GM23338 (cell line): Measurements from ENCODE around the gene TIMM44. TPM values are rescaled to one million over a fixed set of nuclear protein-coding genes. Genes with fewer than 3 reads are reported as not detected.

ENCODE experiments used
- ATAC-seq: fragments of 200-7000 bp; cut with Tn5 transposase; 3 replicates; pipeline ENCODE4 v1.9.1; 2020
- DNase-seq: peaks from one replicate; pipeline ENCODE4 v3.0.0-alpha.2; 2015; ENCODE audit warnings: low spot score
- H2AFZ ChIP-seq: fragments of 200-600 bp; sonication (generic); 2 replicates; pipeline ENCODE4 v1.8.0; 2016; ENCODE audit warnings: antibody characterized with exemption, mild to moderate bottlenecking, moderate library complexity
- H3F3A ChIP-seq: fragments of 200-600 bp; sonication (generic); replicated peaks from 2 replicates; pipeline ENCODE4 v1.8.0; 2017; ENCODE audit warnings: antibody characterized with exemption, mixed run types, low read depth
- H3K27ac ChIP-seq: fragments of 200-600 bp; sonication (generic); 2 replicates; pipeline ENCODE4 v1.6.1; 2016; ENCODE audit warnings: low read depth
- H3K27me3 ChIP-seq: fragments of 200-600 bp; sonication (generic); 2 replicates; pipeline ENCODE4 v1.8.0; 2016; ENCODE audit warnings: mild to moderate bottlenecking, mixed run types, moderate library complexity; ENCODE audit not compliant: insufficient read depth
- H3K36me3 ChIP-seq: fragments of 200-600 bp; sonication (generic); 2 replicates; pipeline ENCODE4 v1.8.0; 2016; ENCODE audit warnings: mild to moderate bottlenecking; ENCODE audit not compliant: insufficient read depth
- H3K4me1 ChIP-seq: fragments of 200-600 bp; sonication (generic); 2 replicates; pipeline ENCODE4 v1.8.0; 2016; ENCODE audit warnings: mild to moderate bottlenecking, moderate library complexity; ENCODE audit not compliant: insufficient read depth
- H3K4me2 ChIP-seq: fragments of 200-600 bp; sonication (generic); 2 replicates; pipeline ENCODE4 v1.7.1; 2017; ENCODE audit warnings: mixed run types
- H3K4me3 ChIP-seq: fragments of 200-600 bp; sonication (generic); 2 replicates; pipeline ENCODE4 v1.6.1; 2016; ENCODE audit warnings: mixed run types
- H3K79me2 ChIP-seq: fragments of 200-600 bp; sonication (generic); replicated peaks from 2 replicates; pipeline ENCODE4 v1.8.0; 2017; ENCODE audit warnings: mild to moderate bottlenecking; ENCODE audit not compliant: insufficient read depth
- H3K9me2 ChIP-seq: fragments of 200-600 bp; sonication (generic); 2 replicates; pipeline ENCODE4 v1.8.0; 2017; ENCODE audit not compliant: insufficient read depth
- H4K20me1 ChIP-seq: fragments of 200-600 bp; sonication (generic); replicated peaks from 2 replicates; pipeline ENCODE4 v1.8.0; 2017; ENCODE audit warnings: mild to moderate bottlenecking; ENCODE audit not compliant: insufficient read depth
- H3K27ac Mint-ChIP-seq: 2 replicates; pipeline ENCODE4 v1.8.0; 2020; ENCODE audit warnings: inconsistent platforms, mild to moderate bottlenecking, moderate library complexity, mixed read lengths
- H3K27me3 Mint-ChIP-seq: 3 replicates; pipeline ENCODE4 v1.8.0; 2022; ENCODE audit warnings: low read depth, mild to moderate bottlenecking, moderate library complexity, mixed read lengths, inconsistent platforms; ENCODE audit not compliant: insufficient read depth, poor library complexity
- H3K36me3 Mint-ChIP-seq: 3 replicates; pipeline ENCODE4 v1.8.0; 2021; ENCODE audit warnings: low read depth, mild to moderate bottlenecking, inconsistent platforms, moderate library complexity, mixed read lengths
- H3K4me1 Mint-ChIP-seq: 3 replicates; pipeline ENCODE4 v1.8.0; 2020; ENCODE audit warnings: mild to moderate bottlenecking, inconsistent platforms, mixed read lengths
- H3K4me3 Mint-ChIP-seq: 3 replicates; pipeline ENCODE4 v1.8.0; 2021; ENCODE audit warnings: moderate library complexity, mild to moderate bottlenecking, inconsistent platforms, mixed read lengths
- H3K9me3 Mint-ChIP-seq: 3 replicates; pipeline ENCODE4 v1.8.0; 2020; ENCODE audit warnings: moderate library complexity, mild to moderate bottlenecking, inconsistent platforms, mixed read lengths
- CREB1 ChIP-seq: fragments of 250-450 bp; sonication (Bioruptor Pico); IDR thresholded peaks from 2 replicates; pipeline ENCODE4 v1.5.0; 2020; ENCODE audit warnings: low read depth, mild to moderate bottlenecking, moderate library complexity
- CTCF ChIP-seq, 2 experiments: fragments of 200-600 bp in 1 of 2; sonication (generic) in 1 of 2; conservative IDR thresholded peaks; 2 replicates each; pipeline versions ENCODE4 v1.5.1 to v1.6.1; 2016 to 2017; ENCODE audit warnings: antibody characterized with exemption in 2 of 2, low read depth in 2 of 2, mild to moderate bottlenecking in 2 of 2, moderate library complexity in 1 of 2
- ETS1 ChIP-seq: IDR thresholded peaks from 2 replicates; pipeline ENCODE4 v1.6.1; 2016; ENCODE audit warnings: antibody characterized with exemption
- EZH2phosphoT487 ChIP-seq: fragments of 200-600 bp; sonication (generic); IDR thresholded peaks from one replicate; pipeline ENCODE4 v1.8.1; 2018; ENCODE audit warnings: antibody characterized with exemption; ENCODE audit not compliant: unreplicated experiment
- STAT1 ChIP-seq: IDR thresholded peaks from one replicate; pipeline ENCODE4 v1.6.1; 2016; ENCODE audit warnings: antibody characterized with exemption; ENCODE audit not compliant: unreplicated experiment
- ZNF462 ChIP-seq: fragments of 250-450 bp; sonication (Bioruptor Pico); IDR thresholded peaks from 2 replicates; pipeline ENCODE4 v1.5.0; 2020; ENCODE audit warnings: mild to moderate bottlenecking, moderate library complexity
- polyA plus RNA-seq: library from polyadenylated mRNA; unstranded; fragments of >200 nt; fragmentation: Nextera tagmentation; extraction: Ambion mirVana; gene quantifications from 2 replicates; pipeline ENCODE4 v1.2.1, GENCODE V29; 2016
- total RNA-seq: library from RNA; depleted of rRNA; stranded (reverse); fragments of >200 nt; shearing (Covaris generic); gene quantifications from 2 replicates; pipeline ENCODE4 v1.2.3, GENCODE V29; 2014

Gene TIMM44
- total and polyA plus RNA-seq, 2 experiments from 2014 or later, result 125 to 128 TPM

GRCh38 chr19:7947939-7948338, 4.5 kb upstream of the TIMM44 start (continued):
- TF ChIP-seq ZNF462 (CRISPR knock-in tag), result no peak
- no peak for TF ChIP-seq EZH2phosphoT487
- TF ChIP-seq STAT1, result no peak
- no peak for TF ChIP-seq CREB1 (CRISPR knock-in tag)

- Mint-ChIP-seq H3K4me3 (peak overlapping the region; percentile 94), H3K27ac (peak overlapping the region; percentile 100), H3K4me1 (peaks cover 13% of the 10 kb centered on the region; the same call in 2 of the 3 replicates), H3K27me3 (peaks cover 18% of the 10 kb centered on the region), H3K9me3 (peaks cover 14% of the 10 kb centered on the region), H3K36me3 (peaks cover 52% of the 10 kb centered on the region)
- Histone ChIP-seq H3K4me1 (no peaks in the 10 kb centered on the region; the same call in 1 of the 2 replicates), H3K79me2 (peaks cover 46% of the 10 kb centered on the region), H2AFZ (no peak overlapping the region), H3K27me3 (no peaks in the 10 kb centered on the region), H3K4me3 (peak overlapping the region; percentile 57), H3K4me2 (peak overlapping the region; percentile 79), H3K36me3 (peaks cover 5% of the 10 kb centered on the region; the same call in 1 of the 2 replicates), H3K27ac (peak overlapping the region; percentile 90), H3K9me2 (no peaks in the 10 kb centered on the region), H3F3A (peaks cover 6% of the 10 kb centered on the region; the same call in 1 of the 2 replicates), H4K20me1 (peaks cover 10% of the 10 kb centered on the region; the same call in 1 of the 2 replicates)
- TF ChIP-seq ETS1 (no peak), CTCF (conservative IDR thresholded peaks at IDR 0.05; ENCODE audit: low read depth in 2 of 2) (peak; percentile 85 to 90)
- peak; percentile 61 for ATAC-seq
- DNase-seq, result peak; percentile 94
Observed at GRCh38 chr19:7944177-7944761, 803 bp upstream of the TIMM44 start.
